ENCODE measurements around the gene EHMT1.

The EHMT1 gene

DNA sequence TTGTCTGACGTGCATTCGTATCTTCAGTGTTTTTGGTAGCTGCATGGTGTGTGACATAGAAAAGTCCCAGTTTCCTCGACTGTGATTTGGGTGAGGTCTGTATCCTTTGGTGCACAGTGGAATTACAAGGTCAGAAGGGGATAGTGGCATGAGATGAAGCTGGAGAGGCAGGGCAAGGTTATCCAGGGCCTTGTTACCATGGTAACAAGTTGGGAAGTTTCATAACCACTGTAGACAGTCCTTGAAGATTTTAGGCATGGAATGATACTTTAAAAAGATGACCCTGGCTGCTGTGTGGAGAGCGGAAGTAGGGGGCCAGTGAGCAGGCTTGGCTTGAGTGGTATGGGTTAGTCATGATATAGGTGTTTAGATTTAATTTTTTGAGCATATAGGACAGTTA is 11.9 kb downstream of the EHMT1 start:
- TF ChIP-seq, protein P1, sequence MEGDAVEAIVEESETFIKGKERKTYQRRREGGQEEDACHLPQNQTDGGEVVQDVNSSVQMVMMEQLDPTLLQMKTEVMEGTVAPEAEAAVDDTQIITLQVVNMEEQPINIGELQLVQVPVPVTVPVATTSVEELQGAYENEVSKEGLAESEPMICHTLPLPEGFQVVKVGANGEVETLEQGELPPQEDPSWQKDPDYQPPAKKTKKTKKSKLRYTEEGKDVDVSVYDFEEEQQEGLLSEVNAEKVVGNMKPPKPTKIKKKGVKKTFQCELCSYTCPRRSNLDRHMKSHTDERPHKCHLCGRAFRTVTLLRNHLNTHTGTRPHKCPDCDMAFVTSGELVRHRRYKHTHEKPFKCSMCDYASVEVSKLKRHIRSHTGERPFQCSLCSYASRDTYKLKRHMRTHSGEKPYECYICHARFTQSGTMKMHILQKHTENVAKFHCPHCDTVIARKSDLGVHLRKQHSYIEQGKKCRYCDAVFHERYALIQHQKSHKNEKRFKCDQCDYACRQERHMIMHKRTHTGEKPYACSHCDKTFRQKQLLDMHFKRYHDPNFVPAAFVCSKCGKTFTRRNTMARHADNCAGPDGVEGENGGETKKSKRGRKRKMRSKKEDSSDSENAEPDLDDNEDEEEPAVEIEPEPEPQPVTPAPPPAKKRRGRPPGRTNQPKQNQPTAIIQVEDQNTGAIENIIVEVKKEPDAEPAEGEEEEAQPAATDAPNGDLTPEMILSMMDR (conservative IDR thresholded peaks at IDR 0.05): no peak
- H3K27ac ChIP-seq: peak overlapping the region; percentile 75

DNA sequence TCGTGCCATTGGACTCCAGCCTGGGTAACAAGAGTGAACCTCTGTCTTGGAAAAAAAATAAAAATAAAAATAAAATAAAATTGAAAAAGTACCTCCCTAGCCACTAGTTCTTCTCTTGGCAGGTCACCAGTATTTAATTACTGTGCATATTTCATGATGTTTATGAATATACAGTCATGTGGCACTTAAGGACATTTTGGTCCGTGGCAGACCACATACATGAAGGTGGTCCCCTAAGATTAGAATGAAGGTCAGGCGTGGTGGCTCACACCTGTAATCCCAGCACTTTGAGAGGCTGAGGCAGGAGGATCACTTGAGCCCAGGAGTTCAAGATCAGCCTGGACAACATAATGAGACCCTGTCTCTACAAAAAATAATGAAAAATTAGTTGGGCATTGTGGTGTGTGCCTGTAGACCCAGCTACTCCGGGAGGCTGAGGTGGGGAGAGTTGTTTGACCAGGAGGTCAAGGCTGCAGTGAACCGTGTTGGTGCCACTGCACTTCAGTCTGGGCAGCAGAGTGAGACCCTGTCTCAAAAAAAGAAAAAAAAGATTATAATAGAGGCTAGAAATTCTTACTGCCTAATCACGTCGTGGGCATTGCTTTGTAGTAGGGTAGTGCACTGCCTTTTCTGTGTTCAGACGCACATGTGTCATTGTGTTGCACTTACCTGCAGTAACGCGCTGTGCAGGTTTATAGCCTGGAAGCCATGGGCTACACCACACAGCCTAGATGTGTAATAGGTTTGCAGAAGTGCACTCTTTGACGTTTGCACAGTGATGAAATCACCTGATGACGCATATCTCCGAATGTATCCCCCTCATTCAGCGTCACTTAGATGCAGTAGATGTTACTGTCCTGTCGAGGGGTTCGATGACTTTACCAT is 12.8 kb downstream of the EHMT1 start:
- TF ChIP-seq, protein P1 (conservative IDR thresholded peaks at IDR 0.05): no peak

DNA sequence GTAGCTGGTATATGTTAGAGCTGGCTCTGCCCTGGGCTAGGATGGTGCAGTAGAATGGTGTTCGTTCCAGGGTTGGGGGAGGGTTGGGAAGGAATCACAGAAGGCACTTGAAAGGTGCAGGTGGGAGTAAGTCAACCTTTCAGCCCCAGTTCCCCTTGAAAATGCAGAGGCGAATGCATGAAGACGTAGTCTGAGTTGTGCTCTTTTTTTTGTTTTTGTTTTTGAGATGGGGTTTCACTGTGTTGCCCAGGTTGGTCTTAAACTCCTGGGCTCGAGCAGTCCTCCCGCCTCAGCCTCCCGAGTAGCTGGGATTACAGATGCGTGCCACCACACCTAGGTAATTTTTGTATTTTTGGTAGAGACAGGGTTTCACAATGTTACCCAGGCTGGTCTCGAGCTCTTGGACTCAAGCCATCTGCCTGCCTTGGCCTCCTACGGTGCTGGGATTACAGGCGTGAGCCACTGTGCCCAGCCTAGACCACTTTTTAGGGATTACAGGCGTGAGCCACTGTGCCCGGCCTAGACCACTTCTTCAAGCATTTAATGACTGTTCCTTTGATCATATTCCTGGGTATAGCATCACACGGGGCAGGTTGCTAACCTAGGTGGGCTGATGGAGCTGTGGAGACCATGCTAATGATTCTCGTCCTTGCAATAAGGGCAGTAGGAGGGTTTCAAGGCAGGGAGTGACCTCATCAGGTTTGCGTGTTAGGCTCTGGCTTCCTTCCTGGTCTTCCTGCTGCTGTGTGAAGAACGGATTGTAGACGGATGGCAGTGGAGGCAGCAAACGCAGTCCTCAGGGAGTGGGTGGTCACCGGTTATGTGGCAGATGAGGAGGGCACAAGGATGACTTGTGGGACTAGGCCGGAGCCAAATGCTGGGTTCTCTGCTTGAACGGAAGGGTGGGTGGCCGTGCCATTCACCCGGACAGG is 13.7 kb downstream of the EHMT1 start:
- TF ChIP-seq, protein P1 (conservative IDR thresholded peaks at IDR 0.05): no peak
- H3K27ac ChIP-seq: no peak overlapping the region

More for the DNA sequence above, 12.8 kb downstream of the EHMT1 start:
- H3K27ac ChIP-seq: peak overlapping the region; percentile 75

DNA sequence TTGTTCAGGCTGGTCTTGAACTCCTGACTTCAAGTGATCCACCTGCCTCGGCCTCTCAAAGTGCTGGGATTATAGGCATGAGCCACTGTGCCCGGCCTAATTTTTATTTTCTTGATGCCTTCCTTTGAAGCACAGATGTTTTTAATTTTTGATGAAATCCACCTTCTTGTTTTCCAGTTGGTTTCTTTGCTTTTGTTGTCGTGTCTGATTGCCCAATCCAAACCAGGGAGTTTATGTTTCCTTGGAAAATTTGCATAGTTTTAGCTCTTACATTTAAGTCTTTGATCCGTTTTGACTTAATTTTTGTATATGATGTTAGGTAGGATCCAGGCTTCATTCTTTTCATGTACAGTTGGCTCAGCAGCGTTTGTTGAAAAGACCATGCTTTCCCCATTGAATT is 15.2 kb downstream of the EHMT1 start:
- TF ChIP-seq, protein P1 (conservative IDR thresholded peaks at IDR 0.05): no peak
- H3K27ac ChIP-seq: no peak overlapping the region

DNA sequence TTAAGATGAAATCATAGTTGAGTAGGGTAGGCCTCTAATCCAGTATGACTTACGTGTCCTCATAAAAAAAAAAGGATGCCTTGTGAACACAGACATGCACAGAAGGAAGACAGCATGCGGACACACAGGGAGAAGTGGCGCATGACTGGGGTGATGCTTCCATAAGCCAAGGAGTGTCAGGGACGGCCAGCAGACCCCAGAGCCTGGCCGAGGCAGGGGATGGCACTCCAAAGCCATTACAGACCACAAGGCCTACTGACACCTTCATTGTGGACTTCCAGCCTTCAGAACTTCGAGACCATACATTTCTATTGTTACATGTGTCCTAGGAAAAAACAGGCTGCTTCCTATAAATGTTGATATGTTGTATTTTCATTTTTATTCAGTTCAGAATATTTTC is 19.9 kb downstream of the EHMT1 start:
- TF ChIP-seq, protein P1 (conservative IDR thresholded peaks at IDR 0.05): no peak
- no peak overlapping the region; the same call in 1 of the 2 replicates for H3K27ac ChIP-seq

DNA sequence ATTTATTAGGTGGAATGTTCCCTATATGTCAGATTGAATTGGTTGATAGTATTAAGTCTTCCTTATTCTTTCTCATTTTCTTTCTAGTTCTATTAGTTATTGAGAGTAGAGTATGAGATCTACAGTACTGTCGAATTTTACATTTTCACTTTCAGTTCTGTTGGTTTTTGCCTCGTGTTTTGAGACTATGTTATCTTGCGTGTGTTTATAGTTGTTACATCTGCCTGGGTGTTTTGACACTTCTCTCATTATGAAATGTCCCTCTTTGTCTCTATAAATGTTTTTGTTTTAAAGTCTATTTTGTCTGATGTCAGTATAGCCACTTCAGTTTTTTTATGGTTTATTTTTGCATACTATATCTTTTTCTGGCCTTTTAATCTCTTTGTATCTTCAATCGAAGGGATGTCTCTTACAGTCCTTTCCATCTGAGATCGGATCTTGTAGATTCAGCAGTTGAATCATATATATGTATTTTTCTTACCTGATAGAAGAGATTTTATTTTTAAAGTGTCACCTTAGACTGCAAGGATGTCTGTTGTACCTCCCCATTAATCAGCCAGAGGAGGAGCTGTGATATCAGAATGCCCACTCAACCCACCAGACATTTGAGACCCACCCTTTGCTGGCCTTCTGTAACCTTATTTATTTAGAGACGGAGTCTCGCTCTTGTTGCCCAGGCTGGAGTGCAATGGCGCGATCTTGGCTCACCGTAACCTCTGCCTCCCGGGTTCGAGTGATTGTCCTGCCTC is 20.7 kb downstream of the EHMT1 start:
- TF ChIP-seq, protein P1 (conservative IDR thresholded peaks at IDR 0.05): no peak
- H3K27ac ChIP-seq: no peak overlapping the region; the same call in 1 of the 2 replicates
